HEK293 (cell line): ENCODE measurements around the gene ALLC.

ENCODE experiments used
- ZBTB8A ChIP-seq: fragments of 450-650 bp; formaldehyde crosslinking; IDR thresholded peaks from 2 replicates; pipeline ENCODE4 v1.5.1; 2016; ENCODE audit warnings: missing biosample characterization, missing genetic modification characterization
- ZNF221 ChIP-seq: fragments of 450-650 bp; formaldehyde crosslinking; IDR thresholded peaks from 2 replicates; pipeline ENCODE4 v1.5.1; 2017; ENCODE audit warnings: missing biosample characterization, missing genetic modification characterization, borderline replicate concordance
- ZNF768 ChIP-seq: fragments of 450-650 bp; formaldehyde crosslinking; IDR thresholded peaks from 2 replicates; pipeline ENCODE4 v1.5.1; 2018; ENCODE audit warnings: missing biosample characterization, mild to moderate bottlenecking, missing genetic modification characterization
- TF ChIP-seq, protein P1 (sequence below): fragments of 450-650 bp; formaldehyde crosslinking; IDR thresholded peaks from 2 replicates; pipeline ENCODE4 v1.5.1; 2016; ENCODE audit warnings: missing biosample characterization, missing genetic modification characterization
- TF ChIP-seq, protein P2 (sequence below): fragments of 450-650 bp; formaldehyde crosslinking; IDR thresholded peaks from 2 replicates; pipeline ENCODE4 v1.5.1; 2016; ENCODE audit warnings: missing biosample characterization, missing genetic modification characterization, low read depth

- no peak for TF ChIP-seq ZNF221
- no peak for TF ChIP-seq ZBTB8A (tag by site-specific recombination)
- TF ChIP-seq, protein P1, sequence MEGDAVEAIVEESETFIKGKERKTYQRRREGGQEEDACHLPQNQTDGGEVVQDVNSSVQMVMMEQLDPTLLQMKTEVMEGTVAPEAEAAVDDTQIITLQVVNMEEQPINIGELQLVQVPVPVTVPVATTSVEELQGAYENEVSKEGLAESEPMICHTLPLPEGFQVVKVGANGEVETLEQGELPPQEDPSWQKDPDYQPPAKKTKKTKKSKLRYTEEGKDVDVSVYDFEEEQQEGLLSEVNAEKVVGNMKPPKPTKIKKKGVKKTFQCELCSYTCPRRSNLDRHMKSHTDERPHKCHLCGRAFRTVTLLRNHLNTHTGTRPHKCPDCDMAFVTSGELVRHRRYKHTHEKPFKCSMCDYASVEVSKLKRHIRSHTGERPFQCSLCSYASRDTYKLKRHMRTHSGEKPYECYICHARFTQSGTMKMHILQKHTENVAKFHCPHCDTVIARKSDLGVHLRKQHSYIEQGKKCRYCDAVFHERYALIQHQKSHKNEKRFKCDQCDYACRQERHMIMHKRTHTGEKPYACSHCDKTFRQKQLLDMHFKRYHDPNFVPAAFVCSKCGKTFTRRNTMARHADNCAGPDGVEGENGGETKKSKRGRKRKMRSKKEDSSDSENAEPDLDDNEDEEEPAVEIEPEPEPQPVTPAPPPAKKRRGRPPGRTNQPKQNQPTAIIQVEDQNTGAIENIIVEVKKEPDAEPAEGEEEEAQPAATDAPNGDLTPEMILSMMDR, result no peak
- TF ChIP-seq, protein P2, sequence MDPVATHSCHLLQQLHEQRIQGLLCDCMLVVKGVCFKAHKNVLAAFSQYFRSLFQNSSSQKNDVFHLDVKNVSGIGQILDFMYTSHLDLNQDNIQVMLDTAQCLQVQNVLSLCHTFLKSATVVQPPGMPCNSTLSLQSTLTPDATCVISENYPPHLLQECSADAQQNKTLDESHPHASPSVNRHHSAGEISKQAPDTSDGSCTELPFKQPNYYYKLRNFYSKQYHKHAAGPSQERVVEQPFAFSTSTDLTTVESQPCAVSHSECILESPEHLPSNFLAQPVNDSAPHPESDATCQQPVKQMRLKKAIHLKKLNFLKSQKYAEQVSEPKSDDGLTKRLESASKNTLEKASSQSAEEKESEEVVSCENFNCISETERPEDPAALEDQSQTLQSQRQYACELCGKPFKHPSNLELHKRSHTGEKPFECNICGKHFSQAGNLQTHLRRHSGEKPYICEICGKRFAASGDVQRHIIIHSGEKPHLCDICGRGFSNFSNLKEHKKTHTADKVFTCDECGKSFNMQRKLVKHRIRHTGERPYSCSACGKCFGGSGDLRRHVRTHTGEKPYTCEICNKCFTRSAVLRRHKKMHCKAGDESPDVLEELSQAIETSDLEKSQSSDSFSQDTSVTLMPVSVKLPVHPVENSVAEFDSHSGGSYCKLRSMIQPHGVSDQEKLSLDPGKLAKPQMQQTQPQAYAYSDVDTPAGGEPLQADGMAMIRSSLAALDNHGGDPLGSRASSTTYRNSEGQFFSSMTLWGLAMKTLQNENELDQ (tag by site-specific recombination), result no peak
- no peak for TF ChIP-seq ZNF768 (tag by site-specific recombination)
Observed at GRCh38 chr2:3608373-3609278, 49.4 kb upstream of the ALLC start.
